HG03196 (cell line): Measurements from ENCODE around the gene MFSD12.
"Not testable (repeated sequence)": the region's sequence is repeated elsewhere in the genome, so short reads cannot be mapped to it uniquely, and the experiment has no call there.

Source experiments
- ATAC-seq: cut with Tn5 transposase; IDR thresholded peaks from one replicate; pipeline ENCODE4 v1.9.1; 2021; ENCODE audit not compliant: unreplicated experiment

The MFSD12 gene

GRCh38 chr19:3538258-3538929 is 19.0 kb downstream of the MFSD12 start:
- ATAC-seq, result no peak

GRCh38 chr19:3537438-3538240 is 19.7 kb downstream of the MFSD12 start:
- ATAC-seq, result no peak

GRCh38 chr19:3537101-3537437 is 20.3 kb downstream of the MFSD12 start:
- no peak for ATAC-seq

GRCh38 chr19:3536429-3537100 is 20.8 kb downstream of the MFSD12 start:
- ATAC-seq, result no peak

GRCh38 chr19:3535981-3536380 is 21.4 kb downstream of the MFSD12 start:
- ATAC-seq, result no peak

- ATAC-seq, result no peak
Observed at GRCh38 chr19:3535563-3535965, 21.8 kb downstream of the MFSD12 start.

GRCh38 chr19:3535235-3535535 is 22.2 kb downstream of the MFSD12 start:
- no peak for ATAC-seq

- ATAC-seq, result no peak
Observed at GRCh38 chr19:3534375-3535234, 22.8 kb downstream of the MFSD12 start.

- ATAC-seq, result no peak
Observed at GRCh38 chr19:3533563-3534216, 23.7 kb downstream of the MFSD12 start.

GRCh38 chr19:3533033-3533432 is 24.4 kb downstream of the MFSD12 start:
- no peak for ATAC-seq

GRCh38 chr19:3532154-3532786 is 25.1 kb downstream of the MFSD12 start:
- no peak for ATAC-seq

GRCh38 chr19:3531716-3532115 is 25.7 kb downstream of the MFSD12 start:
- no peak for ATAC-seq

- ATAC-seq, result no peak
Observed at GRCh38 chr19:3530389-3530788, 27.0 kb downstream of the MFSD12 start.

GRCh38 chr19:3529299-3529698 is 28.1 kb downstream of the MFSD12 start:
- ATAC-seq, result not testable (repeated sequence)

GRCh38 chr19:3528539-3529211 is 28.7 kb downstream of the MFSD12 start:
- ATAC-seq, result no peak

- no peak for ATAC-seq
Observed at GRCh38 chr19:3528080-3528479, 29.3 kb downstream of the MFSD12 start.

GRCh38 chr19:3527238-3527910 is 30.0 kb downstream of the MFSD12 start:
- no peak for ATAC-seq

GRCh38 chr19:3526507-3527237 is 30.7 kb downstream of the MFSD12 start:
- ATAC-seq, result no peak
